Type B pancreatic cell (in vitro differentiated cells): Measurements from ENCODE around the gene MAP3K8. TPM values are rescaled to one million over a fixed set of nuclear protein-coding genes. Genes with fewer than 3 reads are reported as not detected.
A peak's percentile ranks its signal among the peaks of the same experiment; 100 is the strongest.

ENCODE experiments used
- DNase-seq: peaks from one replicate; pipeline ENCODE4 v3.0.0; 2021; ENCODE audit warnings: mixed read lengths; ENCODE audit not compliant: unreplicated experiment; ENCODE audit errors: extremely low spot score
- H3K27ac Mint-ChIP-seq: 2 replicates; pipeline ENCODE4 v1.8.0; 2021; ENCODE audit warnings: mild to moderate bottlenecking, mixed read lengths
- H3K27me3 Mint-ChIP-seq: 2 replicates; pipeline ENCODE4 v1.8.0; 2021; ENCODE audit warnings: mixed read lengths
- H3K36me3 Mint-ChIP-seq: 2 replicates; pipeline ENCODE4 v1.8.0; 2021; ENCODE audit warnings: mixed read lengths
- H3K4me1 Mint-ChIP-seq: one replicate; pipeline ENCODE4 v1.8.0; 2021; ENCODE audit warnings: mixed read lengths; ENCODE audit not compliant: unreplicated experiment
- H3K4me3 Mint-ChIP-seq: 2 replicates; pipeline ENCODE4 v1.8.0; 2021; ENCODE audit warnings: mild to moderate bottlenecking, mixed read lengths
- H3K9me3 Mint-ChIP-seq: 2 replicates; pipeline ENCODE4 v1.8.0; 2021; ENCODE audit warnings: mixed read lengths
- CTCF ChIP-seq: fragments of 200-600 bp; sonication (generic); conservative IDR thresholded peaks from 2 replicates; pipeline ENCODE4 v1.5.0; 2021; ENCODE audit warnings: antibody characterized with exemption, mild to moderate bottlenecking
- total RNA-seq: library from RNA; stranded (reverse); gene quantifications from 2 replicates; pipeline ENCODE4 v1.2.1, GENCODE V29; 2021; ENCODE audit warnings: low replicate concordance

MAP3K8 gene
- total RNA-seq, 1 donor from 2014 or later = 22.6 TPM

GRCh38 chr10:30415593-30415992 is 18.4 kb upstream of the MAP3K8 start:
- no peaks in the 10 kb centered on the region for H3K9me3 Mint-ChIP-seq
- TF ChIP-seq CTCF = no peak
- H3K4me1 Mint-ChIP-seq = peaks cover 11% of the 10 kb centered on the region
- no peak overlapping the region for H3K27ac Mint-ChIP-seq
- DNase-seq = no peak
- no peaks in the 10 kb centered on the region for H3K27me3 Mint-ChIP-seq
- H3K36me3 Mint-ChIP-seq = no peaks in the 10 kb centered on the region
- no peak overlapping the region for H3K4me3 Mint-ChIP-seq

- Mint-ChIP-seq H3K27ac (no peak overlapping the region), H3K4me3 (no peak overlapping the region), H3K36me3 (no peaks in the 10 kb centered on the region), H3K27me3 (no peaks in the 10 kb centered on the region), H3K9me3 (no peaks in the 10 kb centered on the region), H3K4me1 (peaks cover 13% of the 10 kb centered on the region)
- TF ChIP-seq CTCF = no peak
- no peak for DNase-seq
Measured at GRCh38 chr10:30417301-30417700, 16.7 kb upstream of the MAP3K8 start.

GRCh38 chr10:30420266-30420665 is 13.7 kb upstream of the MAP3K8 start:
- Mint-ChIP-seq H3K27me3 (no peaks in the 10 kb centered on the region), H3K4me1 (peaks cover 24% of the 10 kb centered on the region), H3K4me3 (no peak overlapping the region), H3K36me3 (no peaks in the 10 kb centered on the region), H3K27ac (no peak overlapping the region), H3K9me3 (no peaks in the 10 kb centered on the region)
- no peak for TF ChIP-seq CTCF
- DNase-seq = no peak

GRCh38 chr10:30420766-30421165 is 13.2 kb upstream of the MAP3K8 start:
- Mint-ChIP-seq H3K36me3 (no peaks in the 10 kb centered on the region), H3K27me3 (no peaks in the 10 kb centered on the region), H3K27ac (peak overlapping the region; percentile 61), H3K4me1 (peaks cover 24% of the 10 kb centered on the region), H3K9me3 (no peaks in the 10 kb centered on the region), H3K4me3 (no peak overlapping the region)
- DNase-seq = no peak
- TF ChIP-seq CTCF = no peak

GRCh38 chr10:30422151-30422695 is 11.8 kb upstream of the MAP3K8 start:
- Mint-ChIP-seq H3K4me1 (peaks cover 24% of the 10 kb centered on the region), H3K27me3 (no peaks in the 10 kb centered on the region), H3K36me3 (no peaks in the 10 kb centered on the region), H3K4me3 (no peak overlapping the region), H3K9me3 (no peaks in the 10 kb centered on the region), H3K27ac (no peak overlapping the region)
- DNase-seq = no peak
- no peak for TF ChIP-seq CTCF
